HEK293 (cell line): ENCODE results near the gene TPRN.
A peak's percentile ranks its signal among the peaks of the same experiment; 100 is the strongest.

Source experiments
- BCL11A ChIP-seq: fragments of 450-650 bp; formaldehyde crosslinking; IDR thresholded peaks from 2 replicates; pipeline ENCODE4 v1.5.1; 2016; ENCODE audit warnings: low read depth, missing biosample characterization, missing genetic modification characterization
- GLI4 ChIP-seq: fragments of 450-650 bp; formaldehyde crosslinking; IDR thresholded peaks from 2 replicates; pipeline ENCODE4 v1.5.1; 2016; ENCODE audit warnings: missing biosample characterization, missing genetic modification characterization
- GLIS1 ChIP-seq: fragments of 450-650 bp; formaldehyde crosslinking; IDR thresholded peaks from 2 replicates; pipeline ENCODE4 v1.5.1; 2016; ENCODE audit warnings: missing biosample characterization, missing genetic modification characterization
- PRDM1 ChIP-seq: fragments of 450-650 bp; formaldehyde crosslinking; IDR thresholded peaks from 2 replicates; pipeline ENCODE4; 2016; ENCODE audit warnings: missing biosample characterization, missing genetic modification characterization
- SP7 ChIP-seq: fragments of 450-650 bp; formaldehyde crosslinking; IDR thresholded peaks from 2 replicates; pipeline ENCODE4 v1.5.1; 2016; ENCODE audit warnings: missing biosample characterization, missing genetic modification characterization
- TCF7L2 ChIP-seq: IDR thresholded peaks from 2 replicates; pipeline ENCODE4 v1.6.1; 2011; ENCODE audit warnings: low read depth, mild to moderate bottlenecking, inconsistent platforms, low read length, moderate library complexity, borderline replicate concordance
- WT1 ChIP-seq: fragments of 450-650 bp; formaldehyde crosslinking; IDR thresholded peaks from 2 replicates; pipeline ENCODE4 v1.5.1; 2016; ENCODE audit warnings: missing biosample characterization, missing genetic modification characterization
- ZIC2 ChIP-seq: fragments of 450-650 bp; formaldehyde crosslinking; IDR thresholded peaks from 2 replicates; pipeline ENCODE4 v1.5.1; 2016; ENCODE audit warnings: missing biosample characterization, missing genetic modification characterization
- ZNF10 ChIP-seq: fragments of 450-650 bp; formaldehyde crosslinking; IDR thresholded peaks from 2 replicates; pipeline ENCODE4 v1.5.1; 2017; ENCODE audit warnings: missing biosample characterization, missing genetic modification characterization
- ZNF112 ChIP-seq: fragments of 450-650 bp; formaldehyde crosslinking; IDR thresholded peaks from 2 replicates; pipeline ENCODE4 v1.5.0; 2017; ENCODE audit warnings: missing biosample characterization, missing genetic modification characterization
- ZNF133 ChIP-seq: fragments of 450-650 bp; formaldehyde crosslinking; IDR thresholded peaks from 2 replicates; pipeline ENCODE4 v1.5.1; 2016; ENCODE audit warnings: missing biosample characterization, missing genetic modification characterization
- ZNF266 ChIP-seq: fragments of 450-650 bp; formaldehyde crosslinking; IDR thresholded peaks from 2 replicates; pipeline ENCODE4 v1.5.1; 2016; ENCODE audit warnings: missing biosample characterization, missing genetic modification characterization, low read depth
- ZNF274 ChIP-seq, 2 experiments: fragments of 200-500 bp in 1 of 2; fragments of 450-650 bp in 1 of 2; sonication (Bioruptor generic) in 1 of 2; formaldehyde crosslinking in 1 of 2; IDR thresholded peaks; 2 replicates each; pipeline versions ENCODE4 v1.5.1 to v1.6.1; 2014 to 2016; ENCODE audit warnings: borderline replicate concordance in 1 of 2, inconsistent platforms in 1 of 2, low read length in 1 of 2, missing biosample characterization in 1 of 2, missing genetic modification characterization in 1 of 2
- ZNF292 ChIP-seq: fragments of 450-650 bp; formaldehyde crosslinking; IDR thresholded peaks from 2 replicates; pipeline ENCODE4 v1.5.1; 2016; ENCODE audit warnings: low read depth, missing biosample characterization, missing genetic modification characterization, borderline replicate concordance
- ZNF324 ChIP-seq: fragments of 450-650 bp; formaldehyde crosslinking; IDR thresholded peaks from 2 replicates; pipeline ENCODE4 v1.5.1; 2016; ENCODE audit warnings: missing biosample characterization, missing genetic modification characterization
- ZNF391 ChIP-seq: fragments of 450-650 bp; formaldehyde crosslinking; IDR thresholded peaks from 2 replicates; pipeline ENCODE4 v1.5.1; 2016; ENCODE audit warnings: low read depth, missing biosample characterization, missing genetic modification characterization, borderline replicate concordance
- ZNF426 ChIP-seq: fragments of 450-650 bp; formaldehyde crosslinking; IDR thresholded peaks from 2 replicates; pipeline ENCODE4 v1.5.1; 2017; ENCODE audit warnings: missing biosample characterization, missing genetic modification characterization, mild to moderate bottlenecking, inconsistent platforms, moderate library complexity
- ZNF48 ChIP-seq: fragments of 450-650 bp; formaldehyde crosslinking; IDR thresholded peaks from 2 replicates; pipeline ENCODE4 v1.5.1; 2016; ENCODE audit warnings: missing biosample characterization, missing genetic modification characterization
- ZNF514 ChIP-seq: fragments of 450-650 bp; formaldehyde crosslinking; IDR thresholded peaks from 2 replicates; pipeline ENCODE4 v1.5.1; 2016; ENCODE audit warnings: missing biosample characterization, missing genetic modification characterization
- ZNF548 ChIP-seq: fragments of 450-650 bp; formaldehyde crosslinking; IDR thresholded peaks from 2 replicates; pipeline ENCODE4 v1.5.1; 2016; ENCODE audit warnings: missing biosample characterization, missing genetic modification characterization
- ZNF549 ChIP-seq: fragments of 450-650 bp; IDR thresholded peaks from 2 replicates; pipeline ENCODE4 v1.5.1; 2018; ENCODE audit warnings: missing biosample characterization, missing genetic modification characterization, mild to moderate bottlenecking, inconsistent platforms, moderate library complexity
- ZNF561 ChIP-seq: fragments of 450-650 bp; IDR thresholded peaks from 2 replicates; pipeline ENCODE4 v1.5.1; 2018; ENCODE audit warnings: missing biosample characterization, missing genetic modification characterization, borderline replicate concordance
- ZNF624 ChIP-seq: fragments of 450-650 bp; formaldehyde crosslinking; IDR thresholded peaks from 2 replicates; pipeline ENCODE4 v1.5.1; 2017; ENCODE audit warnings: missing biosample characterization, missing genetic modification characterization
- ZNF660 ChIP-seq: fragments of 450-650 bp; IDR thresholded peaks from 2 replicates; pipeline ENCODE4 v1.5.1; 2018; ENCODE audit warnings: missing biosample characterization, mild to moderate bottlenecking, missing genetic modification characterization
- ZNF747 ChIP-seq: fragments of 450-650 bp; formaldehyde crosslinking; IDR thresholded peaks from 2 replicates; pipeline ENCODE4 v1.5.1; 2016; ENCODE audit warnings: missing biosample characterization, missing genetic modification characterization
- ZNF777 ChIP-seq: fragments of 450-650 bp; formaldehyde crosslinking; IDR thresholded peaks from 2 replicates; pipeline ENCODE4 v1.5.1; 2017; ENCODE audit warnings: missing biosample characterization, missing genetic modification characterization, borderline replicate concordance
- ZNF785 ChIP-seq: fragments of 450-650 bp; formaldehyde crosslinking; IDR thresholded peaks from 2 replicates; pipeline ENCODE4 v1.5.1; 2016; ENCODE audit warnings: missing biosample characterization, missing genetic modification characterization
- ZSCAN16 ChIP-seq: fragments of 450-650 bp; formaldehyde crosslinking; IDR thresholded peaks from 2 replicates; pipeline ENCODE4 v1.5.1; 2016; ENCODE audit warnings: missing biosample characterization, missing genetic modification characterization
- TF ChIP-seq, protein P1 (sequence below): fragments of 450-650 bp; formaldehyde crosslinking; IDR thresholded peaks from 2 replicates; pipeline ENCODE4 v1.5.1; 2017; ENCODE audit warnings: missing biosample characterization, missing genetic modification characterization
- TF ChIP-seq, protein P2 (sequence below): fragments of 450-650 bp; formaldehyde crosslinking; IDR thresholded peaks from 2 replicates; pipeline ENCODE4 v1.5.1; 2017; ENCODE audit warnings: missing biosample characterization, missing genetic modification characterization
- TF ChIP-seq, protein P3 (sequence below): fragments of 450-650 bp; formaldehyde crosslinking; IDR thresholded peaks from 2 replicates; pipeline ENCODE4 v1.5.1; 2016; ENCODE audit warnings: missing biosample characterization, missing genetic modification characterization
- TF ChIP-seq, protein P4 (sequence below): sonication (generic); formaldehyde crosslinking; IDR thresholded peaks from 2 replicates; pipeline ENCODE4 v1.8.1; 2022; ENCODE audit warnings: mild to moderate bottlenecking, moderate library complexity, missing genetic modification reagents
- TF ChIP-seq, protein P5 (sequence below): fragments of 450-650 bp; formaldehyde crosslinking; IDR thresholded peaks from 2 replicates; pipeline ENCODE4 v1.5.1; 2016; ENCODE audit warnings: missing biosample characterization, missing genetic modification characterization

The TPRN gene

DNA sequence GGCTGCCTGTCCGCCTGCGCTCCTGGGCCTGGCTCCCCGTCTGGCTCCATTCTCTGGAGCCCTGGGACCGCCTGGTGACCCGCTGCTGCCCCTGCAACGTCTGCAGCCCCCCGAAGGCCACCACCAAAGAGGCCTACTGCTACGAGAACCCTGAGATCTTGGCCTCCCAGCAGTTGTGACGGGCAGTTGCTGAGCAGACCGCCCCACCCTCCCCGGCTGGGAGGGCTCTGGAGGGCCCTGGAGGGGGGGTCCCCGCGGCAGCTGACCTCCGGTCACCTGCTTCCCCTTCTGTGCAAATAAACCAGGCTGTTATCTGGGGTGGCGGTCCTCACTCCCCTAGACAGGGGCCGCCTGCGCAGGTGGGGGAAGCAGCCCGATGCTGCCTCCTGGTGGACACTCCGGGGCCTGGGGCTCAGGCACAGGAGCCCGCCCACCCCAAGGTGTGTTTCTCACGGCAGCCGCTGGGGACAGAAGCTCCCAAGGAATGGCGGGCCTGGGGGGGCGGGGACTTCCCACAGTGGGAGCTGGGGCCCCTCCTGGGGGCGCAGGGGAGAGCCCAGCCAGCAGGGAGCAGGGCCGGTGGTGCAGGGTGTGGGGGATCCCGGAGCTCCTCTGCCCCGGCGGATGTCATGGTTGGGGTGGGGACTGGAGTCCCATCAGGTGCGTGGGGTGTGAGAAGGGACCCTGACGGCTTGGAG lies 35.8 kb upstream of the TPRN start (continued):
- TF ChIP-seq, protein P1, sequence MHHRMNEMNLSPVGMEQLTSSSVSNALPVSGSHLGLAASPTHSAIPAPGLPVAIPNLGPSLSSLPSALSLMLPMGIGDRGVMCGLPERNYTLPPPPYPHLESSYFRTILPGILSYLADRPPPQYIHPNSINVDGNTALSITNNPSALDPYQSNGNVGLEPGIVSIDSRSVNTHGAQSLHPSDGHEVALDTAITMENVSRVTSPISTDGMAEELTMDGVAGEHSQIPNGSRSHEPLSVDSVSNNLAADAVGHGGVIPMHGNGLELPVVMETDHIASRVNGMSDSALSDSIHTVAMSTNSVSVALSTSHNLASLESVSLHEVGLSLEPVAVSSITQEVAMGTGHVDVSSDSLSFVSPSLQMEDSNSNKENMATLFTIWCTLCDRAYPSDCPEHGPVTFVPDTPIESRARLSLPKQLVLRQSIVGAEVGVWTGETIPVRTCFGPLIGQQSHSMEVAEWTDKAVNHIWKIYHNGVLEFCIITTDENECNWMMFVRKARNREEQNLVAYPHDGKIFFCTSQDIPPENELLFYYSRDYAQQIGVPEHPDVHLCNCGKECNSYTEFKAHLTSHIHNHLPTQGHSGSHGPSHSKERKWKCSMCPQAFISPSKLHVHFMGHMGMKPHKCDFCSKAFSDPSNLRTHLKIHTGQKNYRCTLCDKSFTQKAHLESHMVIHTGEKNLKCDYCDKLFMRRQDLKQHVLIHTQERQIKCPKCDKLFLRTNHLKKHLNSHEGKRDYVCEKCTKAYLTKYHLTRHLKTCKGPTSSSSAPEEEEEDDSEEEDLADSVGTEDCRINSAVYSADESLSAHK (tag by site-specific recombination): no peak
- TF ChIP-seq ZNF10 (tag by site-specific recombination) (peak; percentile 22; the same call in 1 of the 2 replicates), ZNF266 (tag by site-specific recombination) (no peak), ZNF548 (tag by site-specific recombination) (no peak), ZNF624 (tag by site-specific recombination) (no peak), SP7 (tag by site-specific recombination) (peak; percentile 48; the same call in 1 of the 2 replicates), ZNF785 (tag by site-specific recombination) (no peak), ZNF660 (tag by site-specific recombination) (peak; percentile 83), TCF7L2 (no peak), ZNF426 (tag by site-specific recombination) (no peak), GLIS1 (tag by site-specific recombination) (no peak), ZNF48 (tag by site-specific recombination) (no peak), ZNF112 (no peak), ZNF274 (IDR thresholded peaks at IDR 0.05; ENCODE audit: low read length) (no peak), ZNF274 (tag by site-specific recombination; IDR thresholded peaks at IDR 0.05; ENCODE audit: borderline replicate concordance) (no peak), ZNF514 (tag by site-specific recombination) (no peak), WT1 (tag by site-specific recombination) (peak; percentile 20; the same call in 1 of the 2 replicates), PRDM1 (tag by site-specific recombination) (no peak), ZNF747 (tag by site-specific recombination) (no peak), ZSCAN16 (no peak), GLI4 (tag by site-specific recombination) (no peak; the same call in 1 of the 2 replicates), ZNF561 (tag by site-specific recombination) (0 out of 2 replicates have a peak, but pooled peaks have one; percentile 64), ZNF391 (tag by site-specific recombination) (no peak), ZNF324 (tag by site-specific recombination) (0 out of 2 replicates have a peak, but pooled peaks have one; percentile 56), ZIC2 (peak; percentile 95), ZNF549 (tag by site-specific recombination) (no peak), BCL11A (tag by site-specific recombination) (no peak), ZNF292 (tag by site-specific recombination) (no peak), ZNF777 (tag by site-specific recombination) (no peak), ZNF133 (tag by site-specific recombination) (no peak)
- TF ChIP-seq, protein P2, sequence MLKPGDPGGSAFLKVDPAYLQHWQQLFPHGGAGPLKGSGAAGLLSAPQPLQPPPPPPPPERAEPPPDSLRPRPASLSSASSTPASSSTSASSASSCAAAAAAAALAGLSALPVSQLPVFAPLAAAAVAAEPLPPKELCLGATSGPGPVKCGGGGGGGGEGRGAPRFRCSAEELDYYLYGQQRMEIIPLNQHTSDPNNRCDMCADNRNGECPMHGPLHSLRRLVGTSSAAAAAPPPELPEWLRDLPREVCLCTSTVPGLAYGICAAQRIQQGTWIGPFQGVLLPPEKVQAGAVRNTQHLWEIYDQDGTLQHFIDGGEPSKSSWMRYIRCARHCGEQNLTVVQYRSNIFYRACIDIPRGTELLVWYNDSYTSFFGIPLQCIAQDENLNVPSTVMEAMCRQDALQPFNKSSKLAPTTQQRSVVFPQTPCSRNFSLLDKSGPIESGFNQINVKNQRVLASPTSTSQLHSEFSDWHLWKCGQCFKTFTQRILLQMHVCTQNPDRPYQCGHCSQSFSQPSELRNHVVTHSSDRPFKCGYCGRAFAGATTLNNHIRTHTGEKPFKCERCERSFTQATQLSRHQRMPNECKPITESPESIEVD (tag by site-specific recombination): no peak
- TF ChIP-seq, protein P3, sequence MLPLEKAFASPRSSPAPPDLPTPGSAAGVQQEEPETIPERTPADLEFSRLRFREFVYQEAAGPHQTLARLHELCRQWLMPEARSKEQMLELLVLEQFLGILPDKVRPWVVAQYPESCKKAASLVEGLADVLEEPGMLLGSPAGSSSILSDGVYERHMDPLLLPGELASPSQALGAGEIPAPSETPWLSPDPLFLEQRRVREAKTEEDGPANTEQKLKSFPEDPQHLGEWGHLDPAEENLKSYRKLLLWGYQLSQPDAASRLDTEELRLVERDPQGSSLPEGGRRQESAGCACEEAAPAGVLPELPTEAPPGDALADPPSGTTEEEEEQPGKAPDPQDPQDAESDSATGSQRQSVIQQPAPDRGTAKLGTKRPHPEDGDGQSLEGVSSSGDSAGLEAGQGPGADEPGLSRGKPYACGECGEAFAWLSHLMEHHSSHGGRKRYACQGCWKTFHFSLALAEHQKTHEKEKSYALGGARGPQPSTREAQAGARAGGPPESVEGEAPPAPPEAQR (tag by site-specific recombination): no peak
- TF ChIP-seq, protein P4, sequence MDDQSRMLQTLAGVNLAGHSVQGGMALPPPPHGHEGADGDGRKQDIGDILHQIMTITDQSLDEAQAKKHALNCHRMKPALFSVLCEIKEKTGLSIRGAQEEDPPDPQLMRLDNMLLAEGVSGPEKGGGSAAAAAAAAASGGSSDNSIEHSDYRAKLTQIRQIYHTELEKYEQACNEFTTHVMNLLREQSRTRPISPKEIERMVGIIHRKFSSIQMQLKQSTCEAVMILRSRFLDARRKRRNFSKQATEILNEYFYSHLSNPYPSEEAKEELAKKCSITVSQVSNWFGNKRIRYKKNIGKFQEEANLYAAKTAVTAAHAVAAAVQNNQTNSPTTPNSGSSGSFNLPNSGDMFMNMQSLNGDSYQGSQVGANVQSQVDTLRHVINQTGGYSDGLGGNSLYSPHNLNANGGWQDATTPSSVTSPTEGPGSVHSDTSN: no peak
- TF ChIP-seq, protein P5, sequence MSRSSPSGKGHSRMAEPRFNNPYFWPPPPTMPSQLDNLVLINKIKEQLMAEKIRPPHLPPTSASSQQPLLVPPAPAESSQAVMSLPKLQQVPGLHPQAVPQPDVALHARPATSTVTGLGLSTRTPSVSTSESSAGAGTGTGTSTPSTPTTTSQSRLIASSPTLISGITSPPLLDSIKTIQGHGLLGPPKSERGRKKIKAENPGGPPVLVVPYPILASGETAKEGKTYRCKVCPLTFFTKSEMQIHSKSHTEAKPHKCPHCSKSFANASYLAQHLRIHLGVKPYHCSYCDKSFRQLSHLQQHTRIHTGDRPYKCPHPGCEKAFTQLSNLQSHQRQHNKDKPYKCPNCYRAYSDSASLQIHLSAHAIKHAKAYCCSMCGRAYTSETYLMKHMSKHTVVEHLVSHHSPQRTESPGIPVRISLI (tag by site-specific recombination): no peak
